Measurements from ENCODE around the gene GAREM1.
"Not testable (repeated sequence)": the region's sequence is repeated elsewhere in the genome, so short reads cannot be mapped to it uniquely, and the experiment has no call there.

GAREM1 gene

GRCh38 chr18:32321826-32322225 is 148.9 kb downstream of the GAREM1 start:
- no peak for DNase-seq

- DNase-seq: no peak
Observed at GRCh38 chr18:32319084-32319483, 151.6 kb downstream of the GAREM1 start.

- no peak for DNase-seq
Observed at GRCh38 chr18:32318581-32318980, 152.1 kb downstream of the GAREM1 start.

- DNase-seq: no peak
Observed at GRCh38 chr18:32317651-32318050, 153.0 kb downstream of the GAREM1 start.

GRCh38 chr18:32315881-32316280 is 154.8 kb downstream of the GAREM1 start:
- DNase-seq: no peak

- no peak for DNase-seq
Observed at GRCh38 chr18:32310774-32311173, 159.9 kb downstream of the GAREM1 start.

GRCh38 chr18:32310101-32310500 is 160.6 kb downstream of the GAREM1 start:
- DNase-seq: no peak

GRCh38 chr18:32308493-32309120 is 162.1 kb downstream of the GAREM1 start:
- DNase-seq: no peak

- DNase-seq: no peak
Observed at GRCh38 chr18:32303400-32303799, 167.3 kb downstream of the GAREM1 start.

GRCh38 chr18:32302806-32303205 is 167.9 kb downstream of the GAREM1 start:
- DNase-seq: no peak

- no peak for DNase-seq
Observed at GRCh38 chr18:32301976-32302743, 168.5 kb downstream of the GAREM1 start.

- no peak for DNase-seq
Observed at GRCh38 chr18:32301361-32301760, 169.3 kb downstream of the GAREM1 start.

GRCh38 chr18:32300914-32301313 is 169.8 kb downstream of the GAREM1 start:
- DNase-seq: no peak

GRCh38 chr18:32299484-32299883 is 171.2 kb downstream of the GAREM1 start:
- no peak for DNase-seq

GRCh38 chr18:32298171-32298667 is 172.5 kb downstream of the GAREM1 start:
- DNase-seq: no peak

- DNase-seq: no peak
Observed at GRCh38 chr18:32297579-32298170, 173.0 kb downstream of the GAREM1 start.

- DNase-seq: no peak
Observed at GRCh38 chr18:32296851-32297250, 173.8 kb downstream of the GAREM1 start.

GRCh38 chr18:32295604-32296003 is 175.1 kb downstream of the GAREM1 start:
- DNase-seq: no peak

GRCh38 chr18:32293107-32293506 is 177.6 kb downstream of the GAREM1 start:
- no peak for DNase-seq

- not testable (repeated sequence) for DNase-seq
Observed at GRCh38 chr18:32291623-32292022, 179.1 kb downstream of the GAREM1 start.

- DNase-seq: no peak
Observed at GRCh38 chr18:32290810-32291209, 179.9 kb downstream of the GAREM1 start.

GRCh38 chr18:32289483-32290075 is 181.1 kb downstream of the GAREM1 start:
- DNase-seq: no peak

- DNase-seq: no peak
Observed at GRCh38 chr18:32287873-32288272, 182.8 kb downstream of the GAREM1 start.

- DNase-seq: no peak
Observed at GRCh38 chr18:32287249-32287648, 183.4 kb downstream of the GAREM1 start.
